Osteoblast (primary cell): ENCODE data around the gene TMEM14C. TPM values are rescaled to one million over a fixed set of nuclear protein-coding genes. Genes with fewer than 3 reads are reported as not detected.

Experiments
- DNase-seq: peaks from one replicate; pipeline ENCODE4 v3.0.0; 2011; ENCODE audit warnings: low spot score, mixed read lengths; ENCODE audit not compliant: insufficient read length; ENCODE audit errors: missing footprints
- H2AFZ ChIP-seq: 2 replicates; pipeline ENCODE4 v1.6.0; 2011; ENCODE audit warnings: mild to moderate bottlenecking, low read length
- H3K27ac ChIP-seq: 2 replicates; pipeline ENCODE4 v1.5.1; 2011; ENCODE audit warnings: mild to moderate bottlenecking, low read depth, low read length, moderate library complexity
- H3K27me3 ChIP-seq: 2 replicates; pipeline ENCODE4 v1.6.0; 2012; ENCODE audit warnings: mild to moderate bottlenecking, control low read depth, inconsistent platforms, low read length, moderate library complexity; ENCODE audit not compliant: insufficient read depth
- H3K36me3 ChIP-seq: 2 replicates; pipeline ENCODE4 v1.5.1; 2011; ENCODE audit warnings: mild to moderate bottlenecking, low read length, control low read depth, moderate library complexity; ENCODE audit not compliant: insufficient read depth
- H3K4me1 ChIP-seq: 2 replicates; pipeline ENCODE4 v1.5.1; 2011; ENCODE audit warnings: mild to moderate bottlenecking, low read length, control low read depth, moderate library complexity; ENCODE audit not compliant: insufficient read depth
- H3K4me2 ChIP-seq: 2 replicates; pipeline ENCODE4 v1.6.0; 2011; ENCODE audit warnings: mild to moderate bottlenecking, low read length; ENCODE audit not compliant: insufficient read depth
- H3K4me3 ChIP-seq: fragments of 200-600 bp; sonication (generic); 3 replicates; pipeline ENCODE4 v1.5.1; 2012; ENCODE audit warnings: mild to moderate bottlenecking, low read length, inconsistent platforms; ENCODE audit not compliant: insufficient read depth
- H3K79me2 ChIP-seq: 2 replicates; pipeline ENCODE4 v1.6.0; 2012; ENCODE audit warnings: mild to moderate bottlenecking, low read length, control low read depth, inconsistent platforms; ENCODE audit not compliant: insufficient read depth
- H3K9me3 ChIP-seq: 2 replicates; pipeline ENCODE4 v1.5.1; 2011; ENCODE audit warnings: low read depth, low read length, control low read depth
- H4K20me1 ChIP-seq: 2 replicates; pipeline ENCODE4 v1.6.0; 2012; ENCODE audit warnings: mild to moderate bottlenecking, low read length, control low read depth; ENCODE audit not compliant: insufficient read depth
- CTCF ChIP-seq: IDR thresholded peaks from 2 replicates; pipeline ENCODE4 v1.5.1; 2011; ENCODE audit warnings: mild to moderate bottlenecking, low read depth, low read length, moderate library complexity; ENCODE audit errors: extremely low read depth
- total RNA-seq: library from RNA; depleted of rRNA; stranded (reverse); fragments of >200 nt; gene quantifications from 2 replicates; pipeline ENCODE4 v1.2.3, GENCODE V29; 2012

TMEM14C gene
- total RNA-seq, 1 donor: 131 TPM

GRCh38 chr6:10682355-10682988 lies 40.4 kb upstream of the TMEM14C start:
- Histone ChIP-seq H3K9me3 (no peaks in the 10 kb centered on the region), H3K27ac (no peak overlapping the region), H3K4me1 (no peaks in the 10 kb centered on the region), H3K79me2 (no peaks in the 10 kb centered on the region), H3K4me2 (no peak overlapping the region), H3K36me3 (no peaks in the 10 kb centered on the region), H3K27me3 (no peaks in the 10 kb centered on the region), H4K20me1 (no peaks in the 10 kb centered on the region), H3K4me3 (no peak overlapping the region), H2AFZ (no peak overlapping the region)
- TF ChIP-seq CTCF: no peak
- no peak for DNase-seq

GRCh38 chr6:10684618-10685017 lies 38.3 kb upstream of the TMEM14C start:
- Histone ChIP-seq H3K9me3 (no peaks in the 10 kb centered on the region), H3K4me2 (no peak overlapping the region), H3K4me3 (no peak overlapping the region), H2AFZ (no peak overlapping the region), H3K79me2 (no peaks in the 10 kb centered on the region), H3K4me1 (no peaks in the 10 kb centered on the region), H3K36me3 (no peaks in the 10 kb centered on the region), H3K27me3 (no peaks in the 10 kb centered on the region), H4K20me1 (no peaks in the 10 kb centered on the region), H3K27ac (no peak overlapping the region)
- no peak for DNase-seq
- TF ChIP-seq CTCF: no peak

GRCh38 chr6:10685092-10685915 lies 37.6 kb upstream of the TMEM14C start:
- H2AFZ ChIP-seq: no peak overlapping the region
- no peak for DNase-seq
- no peaks in the 10 kb centered on the region for H3K4me1 ChIP-seq
- no peak overlapping the region for H3K27ac ChIP-seq
- no peak overlapping the region for H3K4me2 ChIP-seq
- H3K9me3 ChIP-seq: no peaks in the 10 kb centered on the region
- no peak for TF ChIP-seq CTCF
- no peaks in the 10 kb centered on the region for H3K27me3 ChIP-seq
- no peak overlapping the region for H3K4me3 ChIP-seq
- H3K36me3 ChIP-seq: no peaks in the 10 kb centered on the region
- H3K79me2 ChIP-seq: no peaks in the 10 kb centered on the region
- H4K20me1 ChIP-seq: no peaks in the 10 kb centered on the region

- no peaks in the 10 kb centered on the region for H3K9me3 ChIP-seq
- no peak for TF ChIP-seq CTCF
- DNase-seq: no peak
- no peaks in the 10 kb centered on the region for H3K4me1 ChIP-seq
- no peaks in the 10 kb centered on the region for H4K20me1 ChIP-seq
- H3K79me2 ChIP-seq: no peaks in the 10 kb centered on the region
- H3K4me2 ChIP-seq: no peak overlapping the region
- H3K36me3 ChIP-seq: no peaks in the 10 kb centered on the region
- no peaks in the 10 kb centered on the region for H3K27me3 ChIP-seq
- no peak overlapping the region for H3K27ac ChIP-seq
- H3K4me3 ChIP-seq: no peak overlapping the region
- H2AFZ ChIP-seq: no peak overlapping the region
These were observed 36.0 kb upstream of the TMEM14C start for GRCh38 chr6:10686901-10687300.
